Stomach (tissue), 9 donors: Measurements from ENCODE around the gene TECPR1. TPM values are rescaled to one million over a fixed set of nuclear protein-coding genes. Genes with fewer than 3 reads are reported as not detected.

Experiments used
- DNase-seq, 2 donors: peaks; one replicate each; pipeline versions ENCODE4 v3.0.0 to v3.0.0-alpha.2; 2013 to 2019
- H3K27ac ChIP-seq, 5 donors: fragments of 200-600 bp in 4 of 5; sonication (generic) in 4 of 5; one replicate each; pipeline ENCODE4 v1.5.1; 2013 to 2019; ENCODE audit warnings: mild to moderate bottlenecking in 1 of 5, moderate library complexity in 1 of 5
- H3K27me3 ChIP-seq, 3 donors: fragments of 200-600 bp; sonication (generic); one replicate each; pipeline ENCODE4 v1.5.1; 2017 to 2019; ENCODE audit warnings: mixed run types in 1 of 3
- H3K36me3 ChIP-seq, 4 donors: fragments of 200-600 bp; sonication (generic); 1 replicate in 3 of 4; 2 replicates in 1 of 4; pipeline ENCODE4 v1.5.1; 2016 to 2019
- H3K4me1 ChIP-seq, 4 donors: fragments of 200-600 bp; sonication (generic); one replicate each; pipeline ENCODE4 v1.5.1; 2016 to 2019
- H3K4me3 ChIP-seq, 4 donors: fragments of 200-600 bp; sonication (generic) in 3 of 4; one replicate each; pipeline ENCODE4 v1.5.1; 2016 to 2019; ENCODE audit warnings: mild to moderate bottlenecking in 1 of 4
- H3K9me3 ChIP-seq, 4 donors: fragments of 200-600 bp; sonication (generic); one replicate each; pipeline ENCODE4 v1.5.1; 2016 to 2019
- CTCF ChIP-seq, 7 experiments: fragments of 450-650 bp in 4 of 7; fragments of 200-600 bp in 3 of 7; sonication (generic) in 3 of 7; IDR thresholded peaks; one replicate each; pipeline ENCODE4 v1.5.1; 2016 to 2019; ENCODE audit warnings: antibody characterized with exemption in 7 of 7, control low read depth in 2 of 7, mild to moderate bottlenecking in 1 of 7
- EP300 ChIP-seq: sonication (generic); formaldehyde crosslinking; IDR thresholded peaks from one replicate; pipeline ENCODE4 v1.6.1; 2017; ENCODE audit warnings: antibody characterized with exemption
- POLR2A ChIP-seq, 4 donors: fragments of 450-650 bp; IDR thresholded peaks; one replicate each; pipeline ENCODE4 v1.6.1; 2016; ENCODE audit warnings: antibody characterized with exemption in 4 of 4, control low read depth in 2 of 4, mild to moderate bottlenecking in 1 of 4, moderate library complexity in 1 of 4
- POLR2AphosphoS5 ChIP-seq, 3 donors: sonication (generic); formaldehyde crosslinking; IDR thresholded peaks; one replicate each; pipeline ENCODE4 v1.6.1; 2016; ENCODE audit warnings: antibody characterized with exemption in 3 of 3
- WGBS, 5 donors: extraction: QIAGEN DNeasy Blood & Tissue Kit in 3 of 5; methylation state at CpG; one replicate each; pipeline versions ENCODE4 v1.1.5 to v1.1.7; 2013 to 2018; 5-methylcytosine and 5-hydroxymethylcytosine counted together
- intact Hi-C: fragments of 100-400 bp; cut with DNase I; formaldehyde crosslinking; loops from one replicate; pipeline ENCODE4 v1.15.1; 2023; ENCODE audit warnings: low total_unique reads
- polyA plus RNA-seq, 3 donors: library from polyadenylated mRNA; stranded (reverse); fragments of 200-250 nt; gene quantifications; one replicate each; pipeline ENCODE4 v1.2.3, GENCODE V29; 2013
- total RNA-seq, 5 donors: library from RNA; depleted of rRNA; stranded (reverse); fragments of >200 nt; gene quantifications; one replicate each; pipeline versions ENCODE4 v1.1.0 to v1.2.3, GENCODE V29; 2014 to 2016
- donor health status: healthy with polysubstance abuse.
- donor health status: Bipolar disorder and iron deficiency.
- donor health status: healthy.

The TECPR1 gene
- total and polyA plus RNA-seq, 8 donors = 8.8 to 70.7 (median 28.8) TPM

DNA sequence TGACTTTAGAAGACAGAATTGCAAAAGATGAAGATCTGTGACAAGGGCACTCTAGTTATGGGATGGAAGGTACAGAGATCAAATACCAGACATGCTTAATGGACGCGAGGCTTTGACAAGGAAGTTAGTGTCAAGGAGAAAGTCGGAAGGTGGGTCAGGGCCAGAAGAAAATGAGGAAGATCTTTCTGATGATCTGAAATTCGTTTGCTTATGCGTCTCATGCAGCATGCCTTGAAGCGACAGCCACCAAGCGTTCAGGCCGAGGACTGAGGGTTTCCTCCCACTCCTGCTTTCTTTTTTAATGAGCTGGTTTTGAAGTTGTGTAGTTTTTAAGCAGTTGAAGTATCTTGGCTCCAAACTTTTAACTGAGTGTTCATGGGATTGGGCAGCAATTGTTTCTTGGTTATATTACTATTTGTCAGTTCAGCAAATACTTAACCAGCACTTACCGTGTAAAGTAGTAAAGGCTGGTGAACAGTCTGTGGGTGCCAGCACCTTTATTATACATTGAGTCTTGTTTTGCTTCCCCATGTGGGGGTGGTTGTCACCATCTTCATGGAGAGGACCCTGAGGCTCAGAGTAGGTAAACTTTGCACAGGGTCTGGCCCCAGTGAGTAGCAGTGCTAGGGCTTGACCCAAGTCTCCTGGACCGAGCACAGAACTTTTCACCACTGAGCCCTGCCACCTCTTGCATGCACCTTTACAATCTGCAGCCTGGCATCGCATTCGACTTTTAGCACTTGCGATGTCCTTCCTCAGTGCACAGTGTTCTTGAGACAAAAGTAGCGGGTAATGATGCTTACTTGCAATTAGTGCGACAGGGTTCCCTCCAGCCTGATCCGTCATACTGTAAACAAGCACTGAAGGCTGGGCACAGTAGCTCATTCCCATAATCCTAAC is 55.1 kb downstream of the TECPR1 start:
- intact Hi-C loops = no loop called here
- 84 to 94% (median 93%) methylated on average over 16 of the region's 16 CpGs for WGBS, 5 donors

DNA sequence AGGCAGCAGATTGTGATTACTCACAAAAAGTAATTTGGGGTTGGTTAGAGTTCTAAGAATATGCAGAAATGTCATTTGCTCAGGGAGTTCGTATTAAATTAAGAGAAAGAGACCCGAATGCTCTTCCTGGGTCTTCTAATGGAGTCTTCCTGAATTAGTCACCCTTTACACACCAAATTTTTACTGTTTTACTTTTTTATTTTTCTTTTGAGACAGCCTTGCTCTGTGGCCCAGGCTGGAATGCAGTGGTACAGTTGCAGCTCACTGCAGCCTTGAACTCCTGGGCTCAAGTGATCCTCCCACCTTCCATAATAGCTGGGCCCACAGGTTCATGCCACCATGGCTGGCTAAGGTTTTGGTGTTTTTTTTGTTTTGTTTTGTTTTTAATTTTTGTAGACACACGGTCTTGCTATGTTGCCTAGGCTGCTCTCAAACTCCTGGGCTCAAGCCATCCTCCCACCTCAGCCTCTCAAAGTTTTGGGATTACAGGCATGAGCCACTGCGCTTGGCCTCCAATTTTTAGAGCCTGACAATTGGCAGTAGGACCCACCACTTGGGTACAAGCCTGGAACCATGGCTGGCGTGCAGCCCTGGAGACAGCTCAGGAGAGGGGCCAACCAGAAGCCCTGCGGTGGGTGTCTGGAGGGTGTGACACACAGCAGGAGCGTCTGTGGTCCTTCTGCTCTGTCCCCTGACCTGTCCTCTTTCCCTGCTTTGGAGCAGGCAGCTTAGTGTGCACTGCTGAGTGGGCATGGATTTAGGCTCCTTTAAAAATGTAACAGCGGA is 57.2 kb downstream of the TECPR1 start:
- peaks cover 0 to 5% (median 2%) of the 10 kb centered on the region in 4 donors for H3K9me3 ChIP-seq
- H3K4me3 ChIP-seq = no peak overlapping the region
- intact Hi-C loops = no loop called here
- DNase-seq = no peak
- peaks cover 43 to 90% (median 74%) of the 10 kb centered on the region in 4 donors for H3K36me3 ChIP-seq
- H3K27me3 ChIP-seq = no peaks in the 10 kb centered on the region
- no peak for TF ChIP-seq POLR2A (IDR thresholded peaks at IDR 0.05)
- TF ChIP-seq EP300 = no peak
- no peak for TF ChIP-seq CTCF (IDR thresholded peaks at IDR 0.05)
- no peak for TF ChIP-seq POLR2AphosphoS5 (IDR thresholded peaks at IDR 0.05)
- 91 to 98% (median 95%) methylated on average over 8 of the region's 8 CpGs for WGBS, 5 donors
- H3K4me1 ChIP-seq = no peaks in the 10 kb centered on the region
- no peak overlapping the region for H3K27ac ChIP-seq

More for the DNA sequence above, 55.1 kb downstream of the TECPR1 start:
- H3K9me3 ChIP-seq = peaks cover 0 to 5% (median 2%) of the 10 kb centered on the region in 4 donors
- peaks cover 0 to 3% (median 0%) of the 10 kb centered on the region in 4 donors for H3K4me1 ChIP-seq
- peaks cover 33 to 69% (median 56%) of the 10 kb centered on the region in 4 donors for H3K36me3 ChIP-seq
- DNase-seq = no peak
- no peak for TF ChIP-seq EP300
- no peak overlapping the region for H3K27ac ChIP-seq
- no peaks in the 10 kb centered on the region for H3K27me3 ChIP-seq
- H3K4me3 ChIP-seq = no peak overlapping the region

GRCh38 chr7:98194186-98194585 is 57.8 kb downstream of the TECPR1 start:
- H3K36me3 ChIP-seq = peaks cover 46 to 91% (median 78%) of the 10 kb centered on the region in 4 donors
- WGBS, 5 donors = 95 to 97% (median 97%) methylated on average over 27 to 28 of the region's 28 CpGs
- H3K27ac ChIP-seq = no peak overlapping the region
- H3K4me1 ChIP-seq = no peaks in the 10 kb centered on the region
- H3K9me3 ChIP-seq = peaks cover 0 to 5% (median 2%) of the 10 kb centered on the region in 4 donors
- intact Hi-C loops = no loop called here
- H3K4me3 ChIP-seq = no peak overlapping the region
- no peak for DNase-seq
- TF ChIP-seq EP300 (no peak), POLR2A (IDR thresholded peaks at IDR 0.05) (no peak), CTCF (IDR thresholded peaks at IDR 0.05) (no peak), POLR2AphosphoS5 (IDR thresholded peaks at IDR 0.05) (no peak)
- H3K27me3 ChIP-seq = no peaks in the 10 kb centered on the region

- Histone ChIP-seq H3K27ac (no peak overlapping the region), H3K9me3 (peaks cover 0 to 5% (median 2%) of the 10 kb centered on the region in 4 donors), H3K27me3 (no peaks in the 10 kb centered on the region), H3K36me3 (peaks cover 49 to 95% (median 82%) of the 10 kb centered on the region in 4 donors), H3K4me3 (no peak overlapping the region), H3K4me1 (no peaks in the 10 kb centered on the region)
- TF ChIP-seq EP300 (no peak), POLR2AphosphoS5 (IDR thresholded peaks at IDR 0.05) (no peak), POLR2A (IDR thresholded peaks at IDR 0.05) (no peak), CTCF (IDR thresholded peaks at IDR 0.05) (no peak)
- intact Hi-C loops = no loop called here
- DNase-seq = no peak
- 94 to 98% (median 96%) methylated on average over 15 to 37 of the region's 37 CpGs for WGBS, 5 donors
These were observed 58.4 kb downstream of the TECPR1 start for GRCh38 chr7:98193474-98194180.
